ENCODE data around the gene APOH. TPM values are rescaled to one million over a fixed set of nuclear protein-coding genes. Genes with fewer than 3 reads are reported as not detected.
A peak's percentile ranks its signal among the peaks of the same experiment; 100 is the strongest.

APOH gene
- total RNA-seq, 1 experiment from 2014 or later: not detected

DNA sequence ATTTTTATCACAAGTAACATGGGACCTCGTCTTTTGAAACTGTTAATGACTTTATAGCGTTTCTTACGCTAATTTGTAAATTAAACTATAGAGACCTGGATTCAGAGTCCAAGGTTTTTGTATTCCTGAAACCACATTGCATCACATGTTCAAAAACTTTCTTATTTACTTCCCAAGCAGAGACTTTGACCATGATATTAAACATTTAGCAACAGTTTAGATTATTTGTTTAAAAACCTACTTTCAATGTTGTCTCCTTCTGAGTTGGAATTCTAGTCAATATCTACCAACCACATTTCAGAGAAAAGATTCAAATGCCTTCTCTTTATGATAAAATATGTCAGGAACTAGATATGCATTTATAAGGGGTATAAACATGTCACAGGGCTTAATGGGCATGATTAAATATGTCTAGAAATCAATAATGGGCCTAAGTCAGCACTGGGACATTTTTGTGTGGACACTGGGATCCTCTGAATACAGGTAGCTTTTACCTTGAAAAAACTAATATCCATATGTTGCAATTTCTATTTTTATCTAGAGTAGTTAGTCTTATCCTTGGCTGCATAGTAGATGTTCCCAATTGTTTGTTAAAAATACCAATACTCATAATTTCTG lies 6.3 kb upstream of the APOH start:
- no peak for DNase-seq (ENCODE audit: low read depth)

DNA sequence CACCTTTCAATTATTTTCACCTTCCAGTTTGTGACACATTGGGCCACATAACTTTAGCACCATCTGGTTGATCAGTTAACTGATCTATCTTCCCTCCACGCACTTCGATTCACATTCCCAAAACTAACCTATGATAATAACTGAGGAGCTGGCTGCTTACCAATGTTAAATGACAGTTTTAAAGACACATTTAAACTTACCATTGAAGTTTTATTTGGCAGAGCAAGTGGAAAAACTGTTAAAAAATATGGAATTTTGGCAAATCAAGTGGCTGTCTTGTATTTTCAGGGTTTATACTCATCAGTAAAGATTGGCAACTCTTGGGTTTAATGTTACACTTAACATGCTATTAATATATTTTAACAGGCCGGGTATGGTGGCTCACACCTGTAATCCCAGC lies 5.4 kb upstream of the APOH start:
- DNase-seq (ENCODE audit: low read depth): no peak

DNA sequence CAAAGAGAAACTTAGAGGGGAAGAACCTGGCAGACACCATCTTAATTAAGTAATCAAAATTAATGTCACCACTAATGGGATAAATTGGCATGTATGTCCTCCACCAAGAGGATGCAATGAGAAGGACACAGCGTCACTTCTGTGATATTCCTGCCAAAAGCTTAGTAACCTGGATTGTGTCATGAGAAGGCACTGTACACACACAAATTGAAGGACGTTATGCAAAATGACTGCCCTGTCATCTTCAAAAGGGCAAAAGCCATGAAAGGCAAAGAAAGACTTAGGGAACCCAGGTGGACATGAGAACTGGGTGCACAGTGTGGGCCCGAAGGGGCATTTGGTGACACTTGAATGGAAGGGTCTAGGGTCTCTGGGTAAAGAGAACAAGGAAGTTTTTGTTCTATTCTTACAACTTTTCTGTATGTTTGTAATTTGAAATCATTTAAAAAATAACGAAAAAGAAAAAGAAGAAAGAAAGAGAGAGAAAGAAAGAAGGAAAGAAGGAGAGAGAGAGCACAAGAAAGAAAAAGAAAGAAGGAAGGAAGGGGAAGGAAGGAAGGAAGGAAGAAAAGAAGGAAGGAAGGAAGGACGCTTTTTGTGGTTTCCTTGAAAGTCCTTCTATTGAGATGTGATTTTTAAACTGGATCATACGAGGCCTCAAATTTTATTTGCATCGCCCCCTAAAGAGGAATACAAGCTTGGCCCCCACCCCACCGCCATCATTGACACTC lies 4.0 kb upstream of the APOH start:
- DNase-seq (ENCODE audit: low read depth): no peak

DNA sequence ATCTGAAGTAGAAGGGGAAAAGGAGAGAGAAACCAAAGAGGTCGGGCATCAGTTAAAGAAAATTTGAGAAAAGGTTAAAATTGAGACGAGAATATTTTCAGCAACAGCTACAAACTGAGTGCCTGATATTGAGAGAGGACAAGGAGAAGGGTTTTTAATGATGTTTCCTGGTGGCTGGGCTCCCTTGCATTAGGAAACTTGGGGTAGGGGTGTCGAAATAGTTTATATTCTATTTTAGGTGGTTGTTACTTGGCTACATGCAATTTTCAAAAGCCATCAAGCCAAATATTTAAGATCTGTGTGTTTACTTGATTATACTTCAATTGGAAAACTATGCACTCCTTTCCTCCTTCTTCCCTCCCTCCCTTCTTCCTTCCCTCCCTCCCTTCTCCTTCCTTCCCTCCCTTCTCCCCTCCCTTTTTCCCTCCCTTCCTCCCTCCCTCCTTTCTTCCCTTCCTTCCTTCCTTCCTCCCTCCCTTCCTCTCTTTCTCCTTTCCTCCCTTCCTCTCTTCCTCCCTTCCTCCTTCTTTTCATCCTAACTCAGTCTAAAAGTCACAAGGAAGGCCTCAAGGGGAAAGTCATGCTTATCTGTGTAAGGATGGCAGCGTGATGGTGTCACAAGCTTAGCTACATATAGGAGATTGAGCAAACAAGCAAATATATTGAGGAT lies 1.8 kb upstream of the APOH start:
- DNase-seq (ENCODE audit: low read depth): no peak

DNA sequence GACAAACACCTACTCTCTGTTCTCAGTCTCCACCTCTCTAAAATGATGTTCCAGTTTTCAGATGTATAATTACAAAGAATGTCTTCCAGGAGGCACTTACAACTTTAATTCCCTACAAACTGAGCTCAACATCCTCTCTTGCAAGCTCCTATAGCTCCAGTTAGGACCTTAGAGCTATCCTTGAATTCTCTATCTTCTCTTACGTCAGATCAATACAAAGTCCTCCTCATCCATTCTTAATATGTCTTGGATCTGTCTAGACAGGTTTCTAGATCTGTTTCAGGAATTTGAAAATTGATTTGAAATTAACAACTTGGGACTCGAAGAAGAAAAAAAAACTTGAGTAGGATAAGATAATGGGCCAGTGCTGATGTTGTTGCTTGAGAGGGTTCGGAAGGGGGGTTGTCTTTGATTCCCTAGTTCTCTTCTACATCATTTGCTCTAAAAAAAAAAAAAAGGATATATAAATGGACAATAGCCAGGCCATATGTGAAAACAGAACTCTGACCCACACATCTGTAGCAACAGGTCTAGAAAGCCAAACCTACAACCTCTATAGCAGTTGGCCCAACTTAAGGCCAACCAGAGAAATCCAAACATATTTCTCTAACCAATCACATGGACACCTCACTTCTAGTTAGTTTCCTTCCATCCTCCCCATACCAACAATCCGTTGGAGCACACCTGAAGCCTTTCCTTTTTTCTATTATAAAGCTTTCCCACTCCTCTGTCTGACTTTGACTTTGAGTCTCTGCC lies 746 bp upstream of the APOH start:
- no peak for DNase-seq (ENCODE audit: low read depth)

DNA sequence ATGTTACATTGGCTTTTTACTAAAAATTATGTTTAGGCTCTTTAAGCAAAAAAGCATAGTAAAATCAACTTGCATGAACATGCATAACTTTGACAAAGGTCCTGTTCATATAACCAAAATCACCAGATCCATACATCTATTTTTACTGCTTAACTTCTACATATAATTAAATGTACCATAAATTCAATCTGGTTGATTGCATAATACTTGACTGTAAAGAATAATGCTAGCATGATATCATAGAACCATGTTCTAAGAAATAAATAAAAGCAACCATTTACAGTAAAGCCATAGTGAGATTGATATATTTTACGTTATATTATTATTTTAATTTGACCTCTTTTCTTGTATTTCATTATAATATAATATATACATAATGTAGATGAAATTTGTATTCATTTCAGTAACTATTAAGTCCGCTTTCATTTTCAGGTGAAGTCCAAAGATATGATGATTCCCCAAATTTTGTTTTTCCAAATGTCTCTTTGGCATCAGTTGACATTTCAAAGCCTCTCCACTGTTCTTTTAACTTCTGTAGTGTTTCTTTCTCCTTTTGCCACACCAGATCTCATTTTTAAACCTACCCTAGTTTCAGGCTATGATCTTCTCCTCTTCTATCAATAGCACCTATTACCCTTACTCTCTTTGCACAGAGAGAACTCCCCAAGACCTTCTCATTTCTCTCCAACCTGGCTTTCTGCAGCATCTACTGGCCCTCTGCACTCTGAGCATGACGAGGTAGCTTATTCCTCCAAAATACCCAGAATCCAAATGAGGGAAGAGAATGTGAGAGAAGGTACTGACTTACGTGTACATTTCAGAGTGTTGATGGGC lies 1.8 kb downstream of the APOH start:
- no peak for DNase-seq (ENCODE audit: low read depth)

DNA sequence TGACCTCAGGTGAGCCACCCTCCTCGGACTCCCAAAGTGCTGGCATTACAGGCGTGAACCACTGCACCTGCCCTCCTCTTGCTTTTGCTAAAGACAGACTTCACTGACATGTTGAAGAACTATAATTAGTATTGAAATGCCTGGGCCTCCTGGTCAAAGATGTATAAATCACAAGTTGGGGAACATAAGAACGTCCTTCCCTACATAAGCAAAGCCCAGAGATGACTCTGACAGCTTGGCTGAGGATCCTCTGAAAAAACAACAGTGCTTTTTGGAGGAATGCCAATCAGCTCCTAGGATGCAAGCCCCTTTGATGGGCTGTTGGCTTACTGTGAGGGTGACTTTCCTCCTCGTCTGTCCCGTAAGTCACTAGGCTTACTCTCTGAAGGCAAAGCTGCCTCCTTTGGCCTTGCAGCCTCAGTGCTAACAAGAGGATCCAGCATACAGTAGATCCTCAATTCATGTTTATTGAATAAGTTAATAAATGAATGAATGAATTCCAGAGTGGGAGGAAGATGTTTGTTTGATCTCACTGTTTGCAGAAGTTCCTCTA lies 6.3 kb downstream of the APOH start:
- no peak for DNase-seq (ENCODE audit: low read depth)

DNA sequence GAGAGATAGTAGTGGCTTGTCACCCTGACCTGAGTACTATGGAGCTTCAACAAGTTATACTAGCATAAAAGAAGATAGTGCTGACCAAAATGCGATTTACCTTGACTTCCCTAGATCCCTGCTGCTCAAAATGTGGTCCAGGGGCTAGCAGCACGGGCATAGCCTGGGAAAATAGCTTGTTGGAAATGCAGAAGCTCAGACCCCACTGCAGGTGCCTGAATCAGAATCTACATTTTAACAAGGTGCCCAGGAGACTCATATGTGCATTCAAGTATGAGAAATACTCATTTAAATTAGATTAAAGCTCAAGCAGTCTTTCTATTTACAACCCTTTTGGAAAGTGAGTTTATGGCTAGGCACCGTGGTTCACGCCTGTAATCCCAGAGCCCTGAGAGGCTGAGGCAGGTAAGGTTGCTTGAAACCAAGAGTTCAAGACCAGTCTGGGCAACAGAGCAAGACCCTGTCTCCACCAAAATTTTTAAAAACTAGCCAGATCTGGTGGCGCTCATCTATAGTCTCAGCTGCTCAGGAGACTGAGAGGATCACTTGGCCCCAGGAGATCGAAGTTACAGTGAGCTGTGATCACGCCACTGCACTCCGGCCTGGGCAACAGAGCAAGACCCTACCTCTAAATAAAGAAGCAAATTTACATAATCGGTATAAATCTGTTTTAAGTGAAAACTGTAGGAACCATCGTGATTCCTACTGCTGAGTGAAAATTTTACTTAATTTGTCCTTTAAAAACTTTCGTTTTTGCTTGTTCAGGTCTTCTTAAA lies 7.3 kb downstream of the APOH start:
- DNase-seq (ENCODE audit: low read depth): no peak

DNA sequence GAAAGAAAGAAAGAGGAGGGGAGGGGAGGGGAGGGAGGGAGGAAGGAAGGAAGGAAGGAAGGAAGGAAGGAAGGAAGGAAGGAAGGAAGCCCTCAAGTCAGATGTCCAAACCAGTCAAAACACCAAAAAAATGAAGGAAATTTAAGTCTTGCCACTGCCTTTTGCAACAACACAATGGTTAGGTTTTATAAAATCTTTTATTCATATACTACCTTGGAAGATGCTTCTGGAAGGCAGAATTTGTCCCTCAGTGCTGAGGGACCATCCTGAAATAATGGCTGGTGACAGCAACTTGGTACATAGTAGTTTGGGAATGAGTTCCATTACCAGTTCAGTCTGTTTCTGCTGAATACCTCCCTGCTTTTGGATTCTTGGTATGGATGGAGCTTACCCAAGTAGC lies 7.9 kb downstream of the APOH start:
- no peak for DNase-seq (ENCODE audit: low read depth)

DNA sequence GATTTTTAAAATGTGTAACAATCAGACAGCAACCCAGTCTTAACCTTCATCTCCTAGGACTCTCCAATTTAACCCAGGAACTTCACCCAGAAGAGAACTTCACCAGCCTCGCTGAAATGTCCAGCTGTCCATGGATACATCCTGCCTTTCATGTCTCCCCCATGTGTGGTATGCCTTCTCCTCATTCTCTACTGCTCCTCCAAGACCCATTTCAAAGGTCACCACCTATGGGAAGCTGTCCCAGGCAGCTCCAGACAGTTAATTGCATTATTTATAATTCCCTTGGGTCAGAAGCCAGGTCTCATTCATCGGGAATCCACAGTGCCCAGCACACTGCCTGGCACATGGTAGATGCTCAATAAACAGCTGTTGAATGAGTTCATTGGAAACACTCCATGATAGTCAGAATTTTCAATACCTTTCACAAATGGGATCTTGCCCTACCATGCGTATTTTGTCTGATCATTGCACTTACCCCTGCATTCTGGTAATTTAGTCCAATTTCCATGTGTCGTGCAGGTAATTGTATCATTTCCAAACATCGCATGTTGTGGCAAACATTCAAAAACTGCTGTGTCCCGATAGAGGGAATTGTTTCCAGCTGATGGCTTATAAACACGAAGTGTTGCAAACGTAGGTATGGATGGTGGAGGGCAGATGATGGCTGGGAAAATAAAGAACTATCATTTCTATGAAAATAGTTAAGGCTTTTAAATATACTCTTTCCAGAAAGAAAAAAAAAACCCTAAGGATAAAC lies 9.0 kb downstream of the APOH start:
- no peak for DNase-seq (ENCODE audit: low read depth)

DNA sequence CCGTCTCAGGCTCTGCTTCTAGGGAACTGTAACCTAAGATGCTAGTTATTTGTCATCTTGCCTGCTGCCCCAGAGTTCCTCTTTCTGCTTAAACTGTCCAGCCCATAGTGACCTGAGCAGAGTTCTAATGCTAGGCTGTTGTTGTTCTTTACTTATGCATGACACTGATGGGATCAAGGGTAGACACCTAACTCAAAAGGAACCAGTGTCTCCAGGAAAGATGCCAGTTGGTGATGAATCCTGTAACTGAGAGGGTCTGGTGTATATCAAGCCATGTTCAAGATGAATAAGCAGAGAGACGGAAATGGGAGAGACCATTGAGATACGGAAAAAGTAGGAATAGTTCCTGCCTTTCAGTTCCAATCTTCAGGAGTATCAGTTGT lies 13.7 kb downstream of the APOH start:
- no peak for DNase-seq (ENCODE audit: low read depth)

DNA sequence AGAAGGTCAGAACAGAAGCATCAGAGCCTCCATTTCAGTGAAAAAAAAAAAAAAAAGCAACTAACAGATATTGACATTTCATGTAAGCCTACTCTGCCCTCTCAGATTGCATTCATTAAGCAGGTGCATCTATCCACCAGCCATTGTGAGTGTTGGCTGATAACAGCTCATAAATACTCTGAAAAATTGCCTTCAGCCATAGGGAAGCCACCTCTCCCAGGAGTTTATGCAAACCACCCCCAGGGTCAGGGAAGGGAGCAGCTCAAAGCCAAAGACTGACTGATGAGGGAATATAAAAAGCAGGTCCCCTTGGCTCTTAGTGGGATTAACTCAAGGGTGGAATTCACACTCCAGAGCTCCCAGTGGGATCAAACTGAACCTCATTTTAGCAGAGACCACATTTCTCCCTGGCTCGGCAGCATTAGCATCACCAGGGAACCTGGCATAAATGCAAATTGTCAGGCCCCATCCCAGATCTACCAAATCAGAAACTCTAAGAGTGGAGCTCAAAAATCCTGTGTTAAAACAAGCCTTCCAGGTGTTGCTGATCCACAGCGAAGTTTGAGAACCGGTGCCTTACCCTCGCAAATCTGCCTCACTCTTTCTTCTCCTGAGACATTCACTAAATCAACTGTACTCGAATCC lies 14.2 kb downstream of the APOH start:
- DNase-seq (ENCODE audit: low read depth): no peak

DNA sequence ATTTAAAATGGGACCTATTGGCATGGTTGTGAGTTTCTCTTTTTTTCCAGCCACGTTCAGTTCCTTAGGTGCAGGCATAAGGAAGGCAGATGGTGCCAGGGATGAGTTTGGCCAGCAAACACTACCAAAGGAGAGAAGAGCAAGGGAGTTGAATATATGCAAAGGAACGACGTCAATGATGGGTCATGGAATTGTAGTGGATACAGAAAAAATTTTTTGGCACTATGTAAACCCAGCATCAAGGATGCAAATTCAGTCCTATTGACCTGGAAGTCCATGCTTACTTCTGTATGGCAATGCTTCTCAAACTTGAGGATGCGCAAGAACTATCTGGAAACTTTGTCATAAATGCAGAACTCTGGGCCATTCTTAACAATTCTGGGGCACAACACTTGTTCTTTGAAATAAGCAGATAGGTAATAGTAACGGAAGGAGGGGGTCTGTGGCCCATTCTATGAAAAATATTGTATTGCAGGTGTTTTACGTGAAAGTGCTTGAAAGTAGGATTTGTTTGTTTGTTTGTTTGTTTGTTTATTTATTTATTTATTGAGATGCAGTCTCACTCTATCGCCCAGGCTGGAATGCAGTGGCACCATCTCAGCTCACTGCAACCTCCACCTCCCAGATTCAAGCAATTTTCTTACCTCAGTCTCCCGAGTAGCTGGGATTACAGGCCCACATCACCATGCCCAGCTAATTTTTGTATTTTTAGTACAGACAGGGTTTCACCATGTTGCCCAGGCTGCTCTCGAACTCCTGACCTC lies 18.0 kb downstream of the APOH start:
- DNase-seq (ENCODE audit: low read depth): no peak

DNA sequence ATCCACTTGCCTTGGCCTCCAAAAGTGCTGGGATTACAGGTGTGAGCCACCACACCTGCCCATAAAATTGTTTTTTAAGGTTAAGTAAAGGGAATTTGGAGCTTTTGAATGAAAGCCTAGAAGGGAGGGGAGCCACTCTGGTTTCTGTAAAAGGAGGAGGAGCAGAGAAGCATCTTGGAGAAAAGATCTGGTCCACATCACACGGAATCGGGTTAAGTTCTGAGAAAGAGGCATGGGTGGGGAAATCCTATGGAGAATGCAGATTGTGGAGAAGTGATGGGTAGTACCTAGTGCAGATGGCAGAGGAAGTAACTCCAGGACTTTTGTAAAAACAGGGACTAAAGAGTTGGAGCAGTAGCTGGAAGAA lies 19.0 kb downstream of the APOH start:
- DNase-seq (ENCODE audit: low read depth): no peak

DNA sequence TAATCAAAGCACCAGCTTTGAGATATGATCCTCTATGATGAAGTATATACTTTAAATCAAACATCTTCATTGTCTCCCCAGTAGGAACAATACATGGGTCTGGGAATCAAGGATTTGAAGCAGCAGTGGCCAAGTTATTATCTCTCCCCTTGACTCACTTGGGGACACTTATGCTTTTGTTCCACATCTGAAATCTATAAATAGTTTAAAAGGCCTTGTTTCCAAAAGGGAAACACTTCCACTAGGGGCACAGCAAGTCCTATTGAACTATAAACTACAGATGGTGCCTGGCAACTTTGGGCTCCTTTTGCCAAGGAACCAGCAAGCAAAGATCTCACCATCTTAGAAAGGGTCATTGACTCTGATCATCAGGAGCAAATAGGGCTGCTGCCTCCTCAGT lies 21.3 kb downstream of the APOH start:
- no peak for DNase-seq (ENCODE audit: low read depth)

DNA sequence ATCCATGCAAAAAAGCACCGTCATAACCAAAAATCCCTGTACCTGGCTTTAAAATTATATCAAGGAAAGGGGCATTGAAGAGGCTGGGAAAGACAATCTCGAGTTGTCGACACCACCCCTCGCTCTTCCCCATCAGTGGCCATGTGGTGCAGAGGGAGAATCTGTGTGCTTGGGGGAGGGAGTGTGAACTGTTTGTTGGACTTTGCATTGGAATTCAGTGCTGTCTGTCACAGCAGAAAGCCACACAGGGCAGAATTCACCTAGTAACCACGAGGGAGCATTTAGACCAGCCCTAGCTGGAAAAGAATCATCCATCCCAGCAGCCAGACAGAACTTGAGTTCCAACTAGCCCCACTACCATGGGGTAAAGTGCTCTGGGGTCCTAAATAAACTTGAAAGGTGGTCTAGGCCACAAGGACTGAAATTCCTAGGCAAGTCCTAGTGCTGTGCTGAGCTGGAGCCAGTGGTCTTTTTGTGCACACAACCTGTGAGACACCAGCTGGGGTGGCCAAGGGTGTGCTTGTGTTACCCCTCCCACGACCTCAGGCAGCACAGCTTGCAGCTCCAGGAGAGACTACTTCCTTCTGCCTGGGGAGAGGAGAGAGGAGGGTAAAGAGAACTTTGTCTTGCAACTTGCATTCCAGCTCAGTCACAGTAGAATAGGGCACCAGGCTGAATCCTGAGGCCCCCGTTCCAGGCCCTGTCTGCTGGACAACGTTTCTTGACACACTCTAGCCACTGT lies 25.8 kb downstream of the APOH start:
- DNase-seq (ENCODE audit: low read depth): no peak

DNA sequence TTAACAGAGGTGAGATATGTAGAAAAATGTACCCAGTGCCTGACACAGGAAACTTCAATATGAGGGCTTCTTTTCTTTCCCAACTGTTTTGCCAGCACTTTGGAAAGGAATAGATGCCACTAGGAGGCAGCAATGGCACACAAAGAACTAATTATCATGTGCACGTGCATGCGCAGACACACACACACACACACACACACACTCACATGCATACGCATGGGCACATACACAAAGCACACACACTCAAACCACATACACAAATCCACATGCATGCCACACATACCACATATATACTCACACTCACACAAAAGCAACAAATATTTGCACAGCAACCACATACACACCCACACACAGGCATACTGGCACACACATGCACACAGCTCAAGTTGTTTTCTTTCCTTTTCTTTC lies 28.5 kb downstream of the APOH start:
- DNase-seq (ENCODE audit: low read depth): peak; percentile 70

DNA sequence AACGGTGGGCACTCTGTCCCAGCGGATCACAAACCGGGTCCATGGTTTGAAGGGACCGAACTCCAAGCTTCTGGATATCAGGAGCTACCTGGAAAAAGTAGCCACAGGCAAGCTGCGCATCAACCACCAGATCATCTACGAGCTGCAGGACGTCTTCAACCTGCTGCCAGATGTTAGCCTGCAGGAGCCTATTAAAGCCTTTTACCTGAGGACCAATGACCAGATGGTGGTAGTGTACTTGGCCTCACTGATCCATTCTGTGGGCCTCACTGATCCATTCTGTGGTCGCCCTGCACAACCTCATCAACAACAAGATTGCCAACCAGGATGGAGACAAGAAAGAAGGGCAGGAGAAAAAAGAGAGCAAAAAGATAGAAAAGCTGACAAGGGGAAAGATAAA lies 31.0 kb downstream of the APOH start:
- no peak for DNase-seq (ENCODE audit: low read depth)

Data from Daoy (cell line).